ENCODE results near the gene SH3RF1. TPM values are rescaled to one million over a fixed set of nuclear protein-coding genes. Genes with fewer than 3 reads are reported as not detected.

Gene SH3RF1
- total RNA-seq, 1 experiment from 2014 or later, result 15.3 TPM

DNA sequence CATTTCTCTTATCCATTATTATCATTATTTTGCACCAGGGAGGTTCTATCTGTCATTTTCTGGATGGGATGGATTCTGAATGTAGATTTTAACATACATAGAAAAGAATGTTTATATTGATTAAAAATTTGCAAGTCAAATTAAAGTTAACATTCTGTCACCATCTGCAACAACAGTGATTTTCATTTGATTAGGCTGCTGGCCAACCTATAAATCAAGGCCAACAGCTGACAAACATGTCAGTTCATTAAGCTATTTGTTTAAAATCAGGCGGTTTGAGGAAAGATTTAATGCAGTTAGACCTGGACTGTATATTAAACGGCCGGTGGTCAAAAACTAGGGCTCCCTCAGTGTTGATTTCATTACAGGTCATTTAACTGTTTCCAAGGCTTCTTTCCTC lies 151.2 kb downstream of the SH3RF1 start:
- H2BK120ac ChIP-seq (ENCODE audit: low read depth, low read length, poor library complexity, severe bottlenecking), result no peak overlapping the region
- H3K14ac ChIP-seq (ENCODE audit: insufficient read depth, low read length), result no peak overlapping the region
- no peak overlapping the region for H3K4ac ChIP-seq (ENCODE audit: low read depth, low read length)
- H4K20me1 ChIP-seq (ENCODE audit: control insufficient read depth, insufficient read depth, insufficient read length), result no peaks in the 10 kb centered on the region
- DNase-seq, result no peak
- no peak for TF ChIP-seq CTCF (conservative IDR thresholded peaks at IDR 0.05)
- H2BK12ac ChIP-seq (ENCODE audit: insufficient read length, low read depth, low read length), result no peak overlapping the region
- no peak overlapping the region for H3K27ac ChIP-seq (ENCODE audit: insufficient read length, low read depth, low read length)
- WGBS (ENCODE audit: extremely low coverage, insufficient read length, low lambda C conversion rate), result no CpG with 5 or more reads among the region's 3 CpGs
- H3K56ac ChIP-seq (ENCODE audit: insufficient read length, low read depth, low read length), result no peak overlapping the region
- H3K18ac ChIP-seq (ENCODE audit: insufficient read length, low read depth, low read length), result no peak overlapping the region
- no peaks in the 10 kb centered on the region for H3K79me1 ChIP-seq (ENCODE audit: insufficient read depth, low read depth, low read length, poor library complexity, severe bottlenecking)
- no peak overlapping the region for H4K5ac ChIP-seq (ENCODE audit: insufficient read length, low read depth, low read length)
- H3K4me1 ChIP-seq (ENCODE audit: insufficient read depth, low read length), result no peaks in the 10 kb centered on the region
- no peaks in the 10 kb centered on the region for H3K9me3 ChIP-seq (ENCODE audit: control insufficient read depth, low read depth, low read length)
- no peaks in the 10 kb centered on the region for H3K79me2 ChIP-seq (ENCODE audit: insufficient read depth, low read length)
- H3K4me3 Mint-ChIP-seq, result no peak overlapping the region
- H3K9me3 Mint-ChIP-seq, result no peaks in the 10 kb centered on the region
- H3K23me2 ChIP-seq (ENCODE audit: insufficient read length, low read depth, low read length, poor library complexity, severe bottlenecking), result no peaks in the 10 kb centered on the region
- no peak overlapping the region for H4K91ac ChIP-seq (ENCODE audit: insufficient read length, low read depth, low read length)
- no peaks in the 10 kb centered on the region for H3K27me3 Mint-ChIP-seq (ENCODE audit: low read depth)
- H2BK5ac ChIP-seq (ENCODE audit: insufficient read length, low read length), result no peak overlapping the region
- no peaks in the 10 kb centered on the region for H3K27me3 ChIP-seq (ENCODE audit: insufficient read depth, low read length)
- no peak overlapping the region for H3K23ac ChIP-seq (ENCODE audit: insufficient read length, low read depth, low read length)
- H2AFZ ChIP-seq (ENCODE audit: low read length), result no peak overlapping the region
- peaks cover 3 to 6% of the 10 kb centered on the region in 2 experiments; a peak in 3 of 4 replicates for H3K4me1 Mint-ChIP-seq
- no peak overlapping the region for H4K8ac ChIP-seq (replicated peaks; ENCODE audit: insufficient read length, low read depth, low read length)
- peaks cover 9 to 38% (median 21%) of the 10 kb centered on the region in 3 experiments; a peak in 6 of 7 replicates for H3K36me3 Mint-ChIP-seq (ENCODE audit: insufficient read depth in 1 of 3, low read depth in 3 of 3)
- no peak overlapping the region for H3K4me2 ChIP-seq (ENCODE audit: insufficient read depth, insufficient read length, low read length)
- H2AK5ac ChIP-seq (ENCODE audit: insufficient read length, low read length), result no peak overlapping the region
- no peak overlapping the region for H3K9ac ChIP-seq (ENCODE audit: extremely low read depth, insufficient read length, low read length)
- no peak overlapping the region for H3K27ac Mint-ChIP-seq
- H2BK20ac ChIP-seq (ENCODE audit: low read depth, low read length, poor library complexity, severe bottlenecking), result no peak overlapping the region
- H2BK15ac ChIP-seq (ENCODE audit: low read depth, low read length), result no peak overlapping the region
- no peak overlapping the region for H3T11ph ChIP-seq (ENCODE audit: low read length)

All from H9 (cell line).